ENCODE data around the gene MAP3K4. TPM values are rescaled to one million over a fixed set of nuclear protein-coding genes. Genes with fewer than 3 reads are reported as not detected.

MAP3K4 gene
- total and polyA plus RNA-seq, 8 donors: 7.3 to 598 (median 19.4) TPM

DNA sequence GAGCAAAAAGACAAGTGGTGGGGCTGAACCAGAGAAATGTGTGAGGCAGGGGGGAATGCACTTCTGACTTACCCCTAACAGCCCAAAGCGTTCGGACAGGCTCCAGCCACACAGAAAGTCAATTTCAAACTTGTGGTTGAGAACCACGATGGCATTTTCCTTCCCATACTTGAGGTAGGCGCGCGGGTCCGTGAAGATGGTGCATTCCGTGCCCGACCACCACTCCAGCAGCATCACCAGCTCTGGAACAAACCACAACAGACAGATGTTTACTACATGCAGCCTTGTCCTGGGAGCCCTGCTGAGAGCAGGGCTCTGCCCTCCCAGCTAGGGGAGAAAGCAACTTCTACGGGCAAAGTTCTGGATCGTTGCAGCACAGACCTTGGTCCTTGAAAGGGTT, 174.6 kb downstream of the MAP3K4 start:
- Histone ChIP-seq H3K27me3 (no peaks in the 10 kb centered on the region), H3K4me1 (peaks cover 0 to 15% (median 4%) of the 10 kb centered on the region in 4 donors), H3K27ac (no peak overlapping the region), H3K36me3 (peaks cover 0 to 30% (median 23%) of the 10 kb centered on the region in 4 donors), H3K4me3 (no peak overlapping the region), H3K9me3 (no peaks in the 10 kb centered on the region)
- no peak for DNase-seq
- intact Hi-C loops (cut with DNase I; ENCODE audit: low total_unique reads): no loop called here
- TF ChIP-seq, protein P1, sequence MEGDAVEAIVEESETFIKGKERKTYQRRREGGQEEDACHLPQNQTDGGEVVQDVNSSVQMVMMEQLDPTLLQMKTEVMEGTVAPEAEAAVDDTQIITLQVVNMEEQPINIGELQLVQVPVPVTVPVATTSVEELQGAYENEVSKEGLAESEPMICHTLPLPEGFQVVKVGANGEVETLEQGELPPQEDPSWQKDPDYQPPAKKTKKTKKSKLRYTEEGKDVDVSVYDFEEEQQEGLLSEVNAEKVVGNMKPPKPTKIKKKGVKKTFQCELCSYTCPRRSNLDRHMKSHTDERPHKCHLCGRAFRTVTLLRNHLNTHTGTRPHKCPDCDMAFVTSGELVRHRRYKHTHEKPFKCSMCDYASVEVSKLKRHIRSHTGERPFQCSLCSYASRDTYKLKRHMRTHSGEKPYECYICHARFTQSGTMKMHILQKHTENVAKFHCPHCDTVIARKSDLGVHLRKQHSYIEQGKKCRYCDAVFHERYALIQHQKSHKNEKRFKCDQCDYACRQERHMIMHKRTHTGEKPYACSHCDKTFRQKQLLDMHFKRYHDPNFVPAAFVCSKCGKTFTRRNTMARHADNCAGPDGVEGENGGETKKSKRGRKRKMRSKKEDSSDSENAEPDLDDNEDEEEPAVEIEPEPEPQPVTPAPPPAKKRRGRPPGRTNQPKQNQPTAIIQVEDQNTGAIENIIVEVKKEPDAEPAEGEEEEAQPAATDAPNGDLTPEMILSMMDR (IDR thresholded peaks at IDR 0.05): no peak
- TF ChIP-seq POLR2A (IDR thresholded peaks at IDR 0.05) (no peak), EP300 (IDR thresholded peaks at IDR 0.05) (no peak), POLR2AphosphoS5 (IDR thresholded peaks at IDR 0.05) (no peak)
- WGBS, 5 donors: 88 to 95% (median 94%) methylated on average over 11 of the region's 11 CpGs

- no peak for TF ChIP-seq EP300 (IDR thresholded peaks at IDR 0.05)
- H3K27ac ChIP-seq: no peak overlapping the region
- H3K36me3 ChIP-seq: peaks cover 0 to 27% (median 23%) of the 10 kb centered on the region in 4 donors
- no peaks in the 10 kb centered on the region for H3K9me3 ChIP-seq
- DNase-seq: no peak
- 93 to 99% (median 94%) methylated on average over 5 of the region's 5 CpGs for WGBS, 5 donors
- H3K27me3 ChIP-seq: no peaks in the 10 kb centered on the region
- H3K4me1 ChIP-seq: peaks cover 0 to 15% (median 4%) of the 10 kb centered on the region in 4 donors
- intact Hi-C loops (cut with DNase I; ENCODE audit: low total_unique reads): no loop called here
- no peak overlapping the region for H3K4me3 ChIP-seq
Observed at GRCh38 chr6:161166677-161167076, 175.1 kb downstream of the MAP3K4 start.

Measured in stomach (tissue), 9 donors.